H1 (cell line): ENCODE measurements around the gene ADM2. TPM values are rescaled to one million over a fixed set of nuclear protein-coding genes. Genes with fewer than 3 reads are reported as not detected.
A peak's percentile ranks its signal among the peaks of the same experiment; 100 is the strongest.

Experiments
- CTCF ChIA-PET: fragments of 300-600 bp; sonication (Branson Sonifier 250); formaldehyde crosslinking; loops from one replicate; lab custom pipeline; 2021; ENCODE audit not compliant: partially characterized antibody; lab: Charles Lee
- POLR2A ChIA-PET: fragments of 300-600 bp; sonication (Branson Sonifier 250); formaldehyde crosslinking; loops from one replicate; lab custom pipeline; 2021; ENCODE audit warnings: inconsistent platforms; ENCODE audit not compliant: partially characterized antibody; lab: Charles Lee
- DNase-seq, 2 experiments: peaks; one replicate each; pipeline versions ENCODE4 v3.0.0 to v3.0.0-alpha.2; 2010 to 2022; ENCODE audit warnings: low spot score in 2 of 2, low read depth in 1 of 2, mixed read lengths in 1 of 2
- FAIRE-seq: peaks from 2 replicates; lab custom pipeline; 2011; peaks lifted over from hg19 to GRCh38; lab: Jason Lieb, UNC
- H2AFZ ChIP-seq: 2 replicates; pipeline ENCODE4 v1.8.1; 2012; ENCODE audit warnings: low read length, inconsistent platforms
- H2AK5ac ChIP-seq: 2 replicates; pipeline ENCODE4 v1.6.1; 2013; ENCODE audit warnings: low read depth, low read length
- H2BK120ac ChIP-seq: replicated peaks from 2 replicates; pipeline ENCODE3; 2013; ENCODE audit warnings: low read depth, low read length, inconsistent platforms
- H2BK12ac ChIP-seq: 2 replicates; pipeline ENCODE4 v1.6.1; 2013; ENCODE audit warnings: low read depth, low read length
- H2BK15ac ChIP-seq: 2 replicates; pipeline ENCODE4 v1.6.1; 2013; ENCODE audit warnings: low read length
- H2BK20ac ChIP-seq: 2 replicates; pipeline ENCODE4 v1.6.1; 2013; ENCODE audit warnings: low read length
- H2BK5ac ChIP-seq: 2 replicates; pipeline ENCODE4 v1.6.1; 2013; ENCODE audit warnings: low read depth, low read length
- H3K14ac ChIP-seq: 2 replicates; pipeline ENCODE4 v1.6.1; 2013; ENCODE audit warnings: inconsistent platforms; ENCODE audit not compliant: insufficient read length
- H3K18ac ChIP-seq: 2 replicates; pipeline ENCODE4 v1.6.1; 2013; ENCODE audit warnings: low read length; ENCODE audit errors: extremely low read depth
- H3K23ac ChIP-seq: 2 replicates; pipeline ENCODE4 v1.6.1; 2013; ENCODE audit warnings: inconsistent platforms; ENCODE audit not compliant: insufficient read length
- H3K23me2 ChIP-seq: 2 replicates; pipeline ENCODE4 v1.6.1; 2013; ENCODE audit warnings: low read depth, low read length
- H3K27ac ChIP-seq: 2 replicates; pipeline ENCODE4 v1.6.1; 2011; ENCODE audit warnings: low read depth, low read length, inconsistent platforms
- H3K27me3 ChIP-seq, 4 experiments: replicated peaks in 1 of 4; 1 replicate in 1 of 4; 2 replicates in 3 of 4; pipeline versions ENCODE4 v1.6.1 to v1.8.1; 2011 to 2013; ENCODE audit warnings: low read length in 3 of 4, mild to moderate bottlenecking in 3 of 4, inconsistent platforms in 2 of 4, mixed read lengths in 2 of 4, moderate library complexity in 1 of 4; ENCODE audit not compliant: control insufficient read depth in 3 of 4, insufficient read depth in 3 of 4; ENCODE audit errors: extremely low read depth in 1 of 4
- H3K36me3 ChIP-seq, 4 experiments: 2 replicates each; pipeline versions ENCODE4 v1.6.1 to v1.8.1; 2011 to 2013; ENCODE audit warnings: mild to moderate bottlenecking in 4 of 4, low read length in 3 of 4, moderate library complexity in 2 of 4, control low read depth in 1 of 4, inconsistent platforms in 1 of 4; ENCODE audit not compliant: insufficient read depth in 4 of 4, control insufficient read depth in 2 of 4
- H3K4ac ChIP-seq: replicated peaks from 2 replicates; pipeline ENCODE3; 2013; ENCODE audit warnings: low read length, low read depth, mixed read lengths, inconsistent platforms; ENCODE audit not compliant: insufficient read length
- H3K4me1 ChIP-seq, 4 experiments: replicated peaks in 1 of 4; 1 replicate in 1 of 4; 2 replicates in 3 of 4; pipeline versions ENCODE4 v1.6.1 to v1.8.1; 2011 to 2013; ENCODE audit warnings: low read length in 3 of 4, inconsistent platforms in 2 of 4, mixed read lengths in 1 of 4; ENCODE audit not compliant: insufficient read depth in 4 of 4, control insufficient read depth in 3 of 4
- H3K4me2 ChIP-seq, 2 experiments: 2 replicates each; pipeline versions ENCODE4 v1.6.1 to v1.8.1; 2011 to 2013; ENCODE audit warnings: low read depth in 2 of 2, low read length in 2 of 2, control low read depth in 1 of 2, inconsistent platforms in 1 of 2, mild to moderate bottlenecking in 1 of 2; ENCODE audit not compliant: insufficient read depth in 1 of 2
- H3K4me3 ChIP-seq, 4 experiments: fragments of 200-600, 300-600 bp in 1 of 4; sonication (generic), shearing (Covaris generic), sonication (Bioruptor Twin) in 1 of 4; 2 replicates each; pipeline versions ENCODE4 v1.5.1 to v1.8.1; 2011 to 2016; ENCODE audit warnings: low read length in 4 of 4, low read depth in 3 of 4, control low read depth in 2 of 4, inconsistent platforms in 2 of 4, mild to moderate bottlenecking in 2 of 4, mixed read lengths in 1 of 4, moderate library complexity in 1 of 4; ENCODE audit not compliant: insufficient read depth in 2 of 4; ENCODE audit errors: extremely low read depth in 1 of 4
- H3K56ac ChIP-seq: replicated peaks from 2 replicates; pipeline ENCODE3; 2013; ENCODE audit warnings: low read depth, mild to moderate bottlenecking, mixed read lengths, low read length, inconsistent platforms; ENCODE audit not compliant: insufficient read length
- H3K79me1 ChIP-seq: 2 replicates; pipeline ENCODE4 v1.6.1; 2013; ENCODE audit warnings: low read depth, low read length, control low read depth
- H3K79me2 ChIP-seq, 2 experiments: 2 replicates each; pipeline versions ENCODE4 v1.6.1 to v1.8.1; 2012 to 2013; ENCODE audit warnings: low read length in 2 of 2, mild to moderate bottlenecking in 2 of 2, inconsistent platforms in 1 of 2; ENCODE audit not compliant: insufficient read depth in 2 of 2, control insufficient read depth in 1 of 2
- H3K9ac ChIP-seq, 4 experiments: replicated peaks in 1 of 4; 1 replicate in 1 of 4; 2 replicates in 3 of 4; pipeline versions ENCODE4 v1.6.1 to v1.8.1; 2011 to 2013; ENCODE audit warnings: low read depth in 3 of 4, low read length in 3 of 4, control low read depth in 2 of 4, mild to moderate bottlenecking in 2 of 4, moderate library complexity in 2 of 4, inconsistent platforms in 1 of 4; ENCODE audit errors: extremely low read depth in 1 of 4
- H3K9me3 ChIP-seq, 2 experiments: 2 replicates each; pipeline versions ENCODE4 v1.6.1 to v1.8.1; 2012 to 2013; ENCODE audit warnings: mild to moderate bottlenecking in 2 of 2, moderate library complexity in 2 of 2, control low read depth in 1 of 2, inconsistent platforms in 1 of 2, low read depth in 1 of 2, low read length in 1 of 2, mixed read lengths in 1 of 2; ENCODE audit not compliant: insufficient read depth in 2 of 2
- H4K20me1 ChIP-seq, 2 experiments: replicated peaks in 1 of 2; 2 replicates each; pipeline versions ENCODE3 to v1.8.1; 2011 to 2013; ENCODE audit warnings: inconsistent platforms in 2 of 2, low read length in 2 of 2, mild to moderate bottlenecking in 1 of 2; ENCODE audit not compliant: insufficient read depth in 2 of 2, control insufficient read depth in 1 of 2
- H4K5ac ChIP-seq: 2 replicates; pipeline ENCODE4 v1.6.1; 2013; ENCODE audit warnings: low read length, low read depth, mixed read lengths, inconsistent platforms; ENCODE audit not compliant: insufficient read length
- H4K8ac ChIP-seq: 2 replicates; pipeline ENCODE4 v1.8.0; 2013; ENCODE audit warnings: mild to moderate bottlenecking, moderate library complexity, low read length, inconsistent platforms; ENCODE audit not compliant: insufficient read depth; ENCODE audit errors: extremely low read depth
- H4K91ac ChIP-seq: replicated peaks from 2 replicates; pipeline ENCODE3; 2013; ENCODE audit warnings: low read length, mixed read lengths, inconsistent platforms; ENCODE audit not compliant: insufficient read length
- ASH2L ChIP-seq: fragments of 200-600, 300-600 bp; sonication (generic); IDR thresholded peaks from one replicate; pipeline ENCODE4 v1.7.1; 2017; ENCODE audit warnings: low read length
- CREB1 ChIP-seq: IDR thresholded peaks from 2 replicates; pipeline ENCODE4 v1.6.1; 2012; ENCODE audit warnings: inconsistent platforms
- CTBP2 ChIP-seq: IDR thresholded peaks from 2 replicates; pipeline ENCODE4 v1.7.0; 2011; ENCODE audit warnings: borderline replicate concordance, mild to moderate bottlenecking, moderate library complexity, mixed read lengths, low read length; ENCODE audit not compliant: insufficient read depth, insufficient read length
- CTCF ChIP-seq, 3 experiments: IDR thresholded peaks; 1 replicate in 2 of 3; 2 replicates in 1 of 3; pipeline versions ENCODE4 v1.5.1 to v1.6.1; 2011; ENCODE audit warnings: low read length in 3 of 3, mild to moderate bottlenecking in 3 of 3, inconsistent platforms in 2 of 3, low read depth in 1 of 3, moderate library complexity in 1 of 3; ENCODE audit not compliant: insufficient read depth in 1 of 3; ENCODE audit errors: control extremely low read depth in 1 of 3
- EZH2 ChIP-seq: fragments of 200-600 bp; sonication (generic); IDR thresholded peaks from 2 replicates; pipeline ENCODE4 v1.7.1; 2012; ENCODE audit warnings: low read depth, mild to moderate bottlenecking, moderate library complexity, low read length, inconsistent platforms; ENCODE audit not compliant: severe bottlenecking
- HDAC6 ChIP-seq: IDR thresholded peaks from one replicate; pipeline ENCODE4 v1.7.1; 2012; ENCODE audit warnings: low read depth, mild to moderate bottlenecking, inconsistent platforms, low read length, moderate library complexity
- MAX ChIP-seq: IDR thresholded peaks from 2 replicates; pipeline ENCODE4 v1.6.1; 2012; ENCODE audit warnings: inconsistent platforms
- SP4 ChIP-seq: IDR thresholded peaks from 2 replicates; pipeline ENCODE4 v1.6.1; 2012; ENCODE audit warnings: low read length, inconsistent platforms
- WGBS, 2 experiments: shearing (Covaris generic) in 1 of 2; methylation state at CpG; one replicate each; pipeline versions ENCODE4 v1.1.6 to v1.1.7; 2013 to 2015; ENCODE audit warnings: low lambda C conversion rate in 2 of 2, mixed read lengths in 2 of 2, inconsistent platforms in 1 of 2, low coverage in 1 of 2, missing lambda C conversion rate in 1 of 2; ENCODE audit not compliant: insufficient replicate concordance in 2 of 2, insufficient coverage in 1 of 2, insufficient read length in 1 of 2; ENCODE audit errors: extremely low coverage in 1 of 2, missing lambda C conversion rate in 1 of 2; 5-methylcytosine and 5-hydroxymethylcytosine counted together
- polyA plus RNA-seq, 7 experiments: library from polyadenylated mRNA; depleted of rRNA in 3 of 7; stranded (reverse) in 5 of 7; unstranded in 2 of 7; fragments of >200 nt in 5 of 7; fragments of 200-250 nt in 2 of 7; gene quantifications; 1 replicate in 5 of 7; 2 replicates in 1 of 7; 4 replicates in 1 of 7; pipeline versions ENCODE4 v1.2.1 to v1.2.3, GENCODE V29; 2011 to 2013; ENCODE audit warnings: missing spikeins in 2 of 7, mixed read lengths in 2 of 7
- total RNA-seq: library from RNA; stranded (reverse); fragmentation: NEBNext Ultra II Directional; extraction: Animal tissue kit (Norgen Biotek cat#: 25700); gene quantifications from 2 replicates; pipeline ENCODE4 v1.2.1, GENCODE V29; 2021

ADM2 gene
- total and polyA plus RNA-seq, 2 of the 8 experiments (the other 6 are each of a cell fraction or from before 2014, with no cell fraction given): 3.3 to 7.5 TPM

GRCh38 chr22:50526108-50526833 lies 44.9 kb downstream of the ADM2 start:
- H3K79me2 ChIP-seq: no peaks in the 10 kb centered on the region
- no peak overlapping the region for H2BK20ac ChIP-seq
- peak overlapping the region in 3 of 4 experiments; percentile 66 to 76 (median 68); a peak in 5 of 7 replicates for H3K9ac ChIP-seq
- peaks cover 4 to 14% (median 11%) of the 10 kb centered on the region in 4 experiments; a peak in 6 of 8 replicates for H3K36me3 ChIP-seq
- H3K23ac ChIP-seq: no peak overlapping the region
- peak overlapping the region; percentile 81 for H4K91ac ChIP-seq
- DNase-seq (peak in 1 of 2 experiments; percentile 85), FAIRE-seq (no peak)
- peak overlapping the region; percentile 91 for H3K4ac ChIP-seq
- peaks cover 0 to 21% (median 12%) of the 10 kb centered on the region in 4 experiments; a peak in 5 of 7 replicates for H3K4me1 ChIP-seq
- CTCF ChIA-PET: interaction anchor here (0.7 to 3.4 kb wide), 27 partner anchors 8 to 278 kb away, joined by 3 to 36 read pairs (median 4); partner anchors contain the start of genes DENND6B, LMF2, NCAPH2 and SYCE3
- no peak overlapping the region for H2AFZ ChIP-seq
- peak overlapping the region; percentile 70 for H4K5ac ChIP-seq
- no peaks in the 10 kb centered on the region for H3K79me1 ChIP-seq
- H2AK5ac ChIP-seq: peak overlapping the region; percentile 55; the same call in 1 of the 2 replicates
- H2BK120ac ChIP-seq: no peak overlapping the region
- H3K9me3 ChIP-seq: no peaks in the 10 kb centered on the region
- H2BK15ac ChIP-seq: 0 out of 2 replicates have a peak overlapping the region, but pooled peaks have one; percentile 72
- H2BK12ac ChIP-seq: no peak overlapping the region
- H4K20me1 ChIP-seq: peaks cover 5 to 25% of the 10 kb centered on the region in 2 experiments
- peak overlapping the region; percentile 63 to 78 (median 67) for H3K4me3 ChIP-seq
- peaks cover 30 to 47% (median 40%) of the 10 kb centered on the region in 4 experiments for H3K27me3 ChIP-seq
- 0 out of 2 replicates have a peak overlapping the region, but pooled peaks have one; percentile 60 for H3K18ac ChIP-seq
- H3K27ac ChIP-seq: no peak overlapping the region; the same call in 1 of the 2 replicates
- no peak overlapping the region for H3K56ac ChIP-seq
- H3K4me2 ChIP-seq: peak overlapping the region; percentile 70 to 88
- no peak overlapping the region for H3K14ac ChIP-seq
- POLR2A ChIA-PET: interaction anchor here (0.6 to 3.0 kb wide), 14 partner anchors 12 to 86 kb away, joined by 3 to 32 read pairs (median 4); partner anchors contain the start of genes LMF2, NCAPH2 and SYCE3
- peaks cover 25% of the 10 kb centered on the region; the same call in 1 of the 2 replicates for H3K23me2 ChIP-seq
- peak overlapping the region; percentile 85 for H2BK5ac ChIP-seq
- peak overlapping the region; percentile 80 for H4K8ac ChIP-seq
- 7% methylated on average over 26 of the region's 77 CpGs; no CpG with 5 or more reads in 1 of the 2 experiments for WGBS, 2 experiments
- TF ChIP-seq CTBP2: no peak
- no peak for TF ChIP-seq CREB1
- TF ChIP-seq SP4: no peak
- peak; percentile 7 for TF ChIP-seq ASH2L
- TF ChIP-seq EZH2: no peak
- TF ChIP-seq MAX: no peak; the same call in 1 of the 2 replicates
- peak; percentile 18 to 50 (median 27); a peak in 3 of 4 replicates for TF ChIP-seq CTCF (IDR thresholded peaks at IDR 0.05; ENCODE audit: control extremely low read depth in 1 of 3, insufficient read depth in 1 of 3, low read depth in 1 of 3, low read length in 3 of 3)
- TF ChIP-seq HDAC6: no peak
